ENCODE measurements around the gene PSPC1.
"Not testable (repeated sequence)": the region's sequence is repeated elsewhere in the genome, so short reads cannot be mapped to it uniquely, and the experiment has no call there.

The PSPC1 gene

GRCh38 chr13:19695829-19696228 is 86.9 kb downstream of the PSPC1 start:
- DNase-seq (ENCODE audit: low spot score), result no peak
- Histone ChIP-seq H3K27ac (no peak overlapping the region), H3K4me3 (no peak overlapping the region)
- TF ChIP-seq, protein P1, sequence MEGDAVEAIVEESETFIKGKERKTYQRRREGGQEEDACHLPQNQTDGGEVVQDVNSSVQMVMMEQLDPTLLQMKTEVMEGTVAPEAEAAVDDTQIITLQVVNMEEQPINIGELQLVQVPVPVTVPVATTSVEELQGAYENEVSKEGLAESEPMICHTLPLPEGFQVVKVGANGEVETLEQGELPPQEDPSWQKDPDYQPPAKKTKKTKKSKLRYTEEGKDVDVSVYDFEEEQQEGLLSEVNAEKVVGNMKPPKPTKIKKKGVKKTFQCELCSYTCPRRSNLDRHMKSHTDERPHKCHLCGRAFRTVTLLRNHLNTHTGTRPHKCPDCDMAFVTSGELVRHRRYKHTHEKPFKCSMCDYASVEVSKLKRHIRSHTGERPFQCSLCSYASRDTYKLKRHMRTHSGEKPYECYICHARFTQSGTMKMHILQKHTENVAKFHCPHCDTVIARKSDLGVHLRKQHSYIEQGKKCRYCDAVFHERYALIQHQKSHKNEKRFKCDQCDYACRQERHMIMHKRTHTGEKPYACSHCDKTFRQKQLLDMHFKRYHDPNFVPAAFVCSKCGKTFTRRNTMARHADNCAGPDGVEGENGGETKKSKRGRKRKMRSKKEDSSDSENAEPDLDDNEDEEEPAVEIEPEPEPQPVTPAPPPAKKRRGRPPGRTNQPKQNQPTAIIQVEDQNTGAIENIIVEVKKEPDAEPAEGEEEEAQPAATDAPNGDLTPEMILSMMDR (IDR thresholded peaks at IDR 0.05), result no peak

DNA sequence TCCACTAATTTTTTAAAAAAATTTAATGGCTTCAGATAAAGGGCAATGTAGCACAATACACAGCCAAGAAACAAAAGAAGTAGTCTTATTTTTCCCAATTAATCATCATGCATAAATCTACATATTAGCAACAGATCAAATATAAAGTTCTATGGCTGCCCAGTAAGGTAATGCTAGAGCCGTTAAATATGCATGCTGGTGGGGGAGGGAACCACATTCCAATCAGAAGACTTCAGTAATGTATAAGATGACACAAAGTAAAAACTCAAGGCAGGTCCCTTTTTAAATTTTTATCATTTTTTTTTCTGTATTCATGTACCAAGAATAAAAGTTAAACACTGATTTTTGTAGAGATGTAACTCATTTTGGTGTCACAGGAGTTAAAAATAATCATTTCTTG is 87.3 kb downstream of the PSPC1 start:
- Histone ChIP-seq H3K27ac (no peak overlapping the region), H3K4me3 (no peak overlapping the region)
- TF ChIP-seq, protein P1 (IDR thresholded peaks at IDR 0.05), result no peak
- DNase-seq (ENCODE audit: low spot score), result no peak

DNA sequence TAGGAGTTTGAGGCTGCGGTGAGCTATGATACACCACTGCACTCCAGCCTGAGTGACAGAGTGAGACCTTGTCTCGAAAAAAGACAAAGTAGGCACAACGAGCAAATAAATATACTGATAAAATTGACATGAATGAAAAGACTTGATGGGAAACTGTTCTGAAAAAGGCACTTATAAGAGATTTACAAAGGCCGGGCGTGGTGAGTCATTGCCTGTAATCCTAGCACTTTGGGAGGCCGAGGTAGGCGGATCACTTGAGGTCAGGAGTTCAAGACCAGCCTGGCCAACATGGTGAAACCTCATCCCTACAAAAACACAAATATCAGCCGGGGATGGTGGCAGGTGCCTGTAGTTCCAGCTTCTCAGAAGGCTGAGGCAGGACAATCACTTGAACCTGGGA is 91.3 kb downstream of the PSPC1 start:
- H3K4me3 ChIP-seq; H3K27ac ChIP-seq; DNase-seq (ENCODE audit: low spot score): not testable (repeated sequence)

- Histone ChIP-seq H3K4me3 (no peak overlapping the region), H3K27ac (no peak overlapping the region)
- DNase-seq (ENCODE audit: low spot score), result no peak
- TF ChIP-seq, protein P1 (IDR thresholded peaks at IDR 0.05), result no peak
Measured at GRCh38 chr13:19685437-19685836, 97.3 kb downstream of the PSPC1 start.

GRCh38 chr13:19685034-19685433 is 97.7 kb downstream of the PSPC1 start:
- no peak for DNase-seq (ENCODE audit: low spot score)
- Histone ChIP-seq H3K4me3 (no peak overlapping the region), H3K27ac (no peak overlapping the region)
- TF ChIP-seq, protein P1 (IDR thresholded peaks at IDR 0.05), result no peak

- H3K4me3 ChIP-seq, result no peak overlapping the region
- DNase-seq (ENCODE audit: low spot score), result no peak
- TF ChIP-seq, protein P1 (IDR thresholded peaks at IDR 0.05), result no peak
- H3K27ac ChIP-seq, result no peak overlapping the region
Measured at GRCh38 chr13:19681517-19681916, 101.2 kb downstream of the PSPC1 start.

- Histone ChIP-seq H3K27ac (no peak overlapping the region), H3K4me3 (no peak overlapping the region)
- TF ChIP-seq, protein P1 (IDR thresholded peaks at IDR 0.05), result no peak
- no peak for DNase-seq (ENCODE audit: low spot score)
Measured at GRCh38 chr13:19680751-19681150, 102.0 kb downstream of the PSPC1 start.

DNA sequence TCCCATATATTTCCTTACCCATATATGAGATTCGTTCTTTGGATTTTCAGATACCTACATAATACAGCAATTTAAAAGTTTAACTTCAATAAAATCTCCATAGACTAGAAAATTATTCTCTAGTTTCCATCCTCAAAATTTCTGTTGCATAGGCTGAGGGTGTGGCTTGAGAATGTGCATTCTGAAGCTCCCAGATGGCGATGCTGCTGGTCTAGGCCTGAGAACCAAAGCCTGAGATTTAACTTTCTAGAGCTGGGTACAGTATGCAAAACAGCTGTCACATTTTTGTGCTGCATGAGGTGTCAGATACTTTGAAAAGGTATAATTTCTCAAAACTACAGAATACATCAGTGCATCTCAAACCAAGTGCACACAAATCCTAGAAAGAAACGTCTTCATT is 106.6 kb downstream of the PSPC1 start:
- H3K4me3 ChIP-seq, result no peak overlapping the region
- TF ChIP-seq, protein P1 (IDR thresholded peaks at IDR 0.05), result no peak
- H3K27ac ChIP-seq, result no peak overlapping the region
- no peak for DNase-seq (ENCODE audit: low spot score)

All from coronary artery (tissue), 2 donors.